ENCODE data around the gene ENAH.
A peak's percentile ranks its signal among the peaks of the same experiment; 100 is the strongest.
"Not testable (repeated sequence)": the region's sequence is repeated elsewhere in the genome, so short reads cannot be mapped to it uniquely, and the experiment has no call there.

Gene ENAH

GRCh38 chr1:225662155-225662554 lies 9.2 kb upstream of the ENAH start:
- Histone ChIP-seq H3K4me3 (no peak overlapping the region), H3K36me3 (replicated peaks) (no peaks in the 10 kb centered on the region), H3K9me3 (no peaks in the 10 kb centered on the region), H3K27me3 (ENCODE audit: low read depth) (peaks cover 3% of the 10 kb centered on the region; the same call in 1 of the 2 replicates), H3K4me1 (no peaks in the 10 kb centered on the region)
- in situ Hi-C loops (cut with MboI; ENCODE audit: low sequenced_read_pairs), result no loop called here
- DNase-seq (ENCODE audit: low spot score in 2 of 2), result no peak

- H3K9me3 ChIP-seq, result no peaks in the 10 kb centered on the region
- H3K4me1 ChIP-seq, result peaks cover 2% of the 10 kb centered on the region
- in situ Hi-C loops (cut with MboI; ENCODE audit: low sequenced_read_pairs), result no loop called here
- H3K4me3 ChIP-seq, result no peak overlapping the region
- no peaks in the 10 kb centered on the region for H3K36me3 ChIP-seq (replicated peaks)
- peaks cover 3% of the 10 kb centered on the region; the same call in 1 of the 2 replicates for H3K27me3 ChIP-seq (ENCODE audit: low read depth)
- no peak for DNase-seq (ENCODE audit: low spot score in 2 of 2)
Measured at GRCh38 chr1:225660544-225660946, 7.6 kb upstream of the ENAH start.

GRCh38 chr1:225658041-225658440 lies 5.1 kb upstream of the ENAH start:
- no peak for DNase-seq (ENCODE audit: low spot score in 2 of 2)
- Histone ChIP-seq H3K36me3 (replicated peaks) (no peaks in the 10 kb centered on the region), H3K4me3 (no peak overlapping the region), H3K4me1 (peaks cover 11% of the 10 kb centered on the region), H3K27me3 (ENCODE audit: low read depth) (peaks cover 3% of the 10 kb centered on the region; the same call in 1 of the 2 replicates), H3K9me3 (no peaks in the 10 kb centered on the region)
- in situ Hi-C loops (cut with MboI; ENCODE audit: low sequenced_read_pairs), result no loop called here

GRCh38 chr1:225657462-225657989 lies 4.6 kb upstream of the ENAH start:
- H3K27me3 ChIP-seq (ENCODE audit: low read depth), result peaks cover 3% of the 10 kb centered on the region; the same call in 1 of the 2 replicates
- no peak overlapping the region for H3K4me3 ChIP-seq
- H3K9me3 ChIP-seq, result no peaks in the 10 kb centered on the region
- in situ Hi-C loops (cut with MboI; ENCODE audit: low sequenced_read_pairs), result no loop called here
- no peaks in the 10 kb centered on the region for H3K36me3 ChIP-seq (replicated peaks)
- no peak for DNase-seq (ENCODE audit: low spot score in 2 of 2)
- H3K4me1 ChIP-seq, result peaks cover 11% of the 10 kb centered on the region

GRCh38 chr1:225656259-225656655 lies 3.3 kb upstream of the ENAH start:
- in situ Hi-C loops (cut with MboI; ENCODE audit: low sequenced_read_pairs); H3K36me3 ChIP-seq (replicated peaks); H3K27me3 ChIP-seq (ENCODE audit: low read depth); H3K9me3 ChIP-seq; DNase-seq (ENCODE audit: low spot score in 2 of 2); H3K4me3 ChIP-seq: not testable (repeated sequence)
- peaks cover 11% of the 10 kb centered on the region for H3K4me1 ChIP-seq

- in situ Hi-C loops (cut with MboI; ENCODE audit: low sequenced_read_pairs), result no loop called here
- peak in 1 of 2 experiments; percentile 60 for DNase-seq (ENCODE audit: low spot score in 2 of 2)
- peaks cover 3% of the 10 kb centered on the region; the same call in 1 of the 2 replicates for H3K27me3 ChIP-seq (ENCODE audit: low read depth)
- no peaks in the 10 kb centered on the region for H3K9me3 ChIP-seq
- peaks cover 11% of the 10 kb centered on the region for H3K4me1 ChIP-seq
- H3K4me3 ChIP-seq, result no peak overlapping the region
- no peaks in the 10 kb centered on the region for H3K36me3 ChIP-seq (replicated peaks)
Measured at GRCh38 chr1:225655509-225656258, 2.8 kb upstream of the ENAH start.

GRCh38 chr1:225654688-225655508 lies 2.0 kb upstream of the ENAH start:
- H3K4me1 ChIP-seq, result peaks cover 13% of the 10 kb centered on the region
- peaks cover 1% of the 10 kb centered on the region; the same call in 1 of the 2 replicates for H3K27me3 ChIP-seq (ENCODE audit: low read depth)
- DNase-seq (ENCODE audit: low spot score in 2 of 2), result no peak
- no peak overlapping the region; the same call in 1 of the 2 replicates for H3K4me3 ChIP-seq
- in situ Hi-C loops (cut with MboI; ENCODE audit: low sequenced_read_pairs), result no loop called here
- no peaks in the 10 kb centered on the region for H3K9me3 ChIP-seq
- no peaks in the 10 kb centered on the region for H3K36me3 ChIP-seq (replicated peaks)

- Histone ChIP-seq H3K9me3 (no peaks in the 10 kb centered on the region), H3K4me3 (peak overlapping the region; percentile 55), H3K4me1 (peaks cover 19% of the 10 kb centered on the region), H3K27me3 (ENCODE audit: low read depth) (no peaks in the 10 kb centered on the region), H3K36me3 (replicated peaks) (no peaks in the 10 kb centered on the region)
- in situ Hi-C loops (cut with MboI; ENCODE audit: low sequenced_read_pairs), result no loop called here
- no peak for DNase-seq (ENCODE audit: low spot score in 2 of 2)
Measured at GRCh38 chr1:225654277-225654597, 1.3 kb upstream of the ENAH start.

GRCh38 chr1:225653463-225654276 lies 747 bp upstream of the ENAH start:
- Histone ChIP-seq H3K9me3 (no peaks in the 10 kb centered on the region), H3K4me1 (peaks cover 23% of the 10 kb centered on the region), H3K4me3 (peak overlapping the region; percentile 55), H3K36me3 (replicated peaks) (no peaks in the 10 kb centered on the region), H3K27me3 (ENCODE audit: low read depth) (no peaks in the 10 kb centered on the region)
- DNase-seq (ENCODE audit: low spot score in 2 of 2), result peak; percentile 53 to 72
- in situ Hi-C loops (cut with MboI; ENCODE audit: low sequenced_read_pairs), result no loop called here

- peak; percentile 79 to 82 for DNase-seq (ENCODE audit: low spot score in 2 of 2)
- Histone ChIP-seq H3K4me3 (peak overlapping the region; percentile 75), H3K4me1 (peaks cover 29% of the 10 kb centered on the region)
Measured at GRCh38 chr1:225651872-225652728, 823 bp downstream of the ENAH start.

GRCh38 chr1:225651376-225651871 lies 1.5 kb downstream of the ENAH start:
- peak; percentile 30 to 79 for DNase-seq (ENCODE audit: low spot score in 2 of 2)
- Histone ChIP-seq H3K36me3 (replicated peaks) (no peaks in the 10 kb centered on the region), H3K27me3 (ENCODE audit: low read depth) (no peaks in the 10 kb centered on the region), H3K4me1 (peaks cover 29% of the 10 kb centered on the region), H3K4me3 (peak overlapping the region; percentile 75), H3K9me3 (no peaks in the 10 kb centered on the region)
- in situ Hi-C loops (cut with MboI; ENCODE audit: low sequenced_read_pairs), result no loop called here

More at GRCh38 chr1:225651872-225652728, 823 bp downstream of the ENAH start:
- H3K9me3 ChIP-seq, result no peaks in the 10 kb centered on the region
- H3K27me3 ChIP-seq (ENCODE audit: low read depth), result no peaks in the 10 kb centered on the region
- H3K36me3 ChIP-seq (replicated peaks), result no peaks in the 10 kb centered on the region
- in situ Hi-C loops (cut with MboI; ENCODE audit: low sequenced_read_pairs), result no loop called here

- Histone ChIP-seq H3K36me3 (replicated peaks) (peaks cover 5% of the 10 kb centered on the region; the same call in 1 of the 2 replicates), H3K4me1 (peaks cover 25% of the 10 kb centered on the region), H3K9me3 (no peaks in the 10 kb centered on the region), H3K27me3 (ENCODE audit: low read depth) (no peaks in the 10 kb centered on the region), H3K4me3 (peak overlapping the region; percentile 75)
- in situ Hi-C loops (cut with MboI; ENCODE audit: low sequenced_read_pairs), result no loop called here
- DNase-seq (ENCODE audit: low spot score in 2 of 2), result no peak
Measured at GRCh38 chr1:225650179-225650578, 2.7 kb downstream of the ENAH start.

All from HAP-1 (cell line).